Transverse colon (tissue), 4 donors: ENCODE data around the gene PIGU. TPM values are rescaled to one million over a fixed set of nuclear protein-coding genes. Genes with fewer than 3 reads are reported as not detected.
A peak's percentile ranks its signal among the peaks of the same experiment; 100 is the strongest.
"Not testable (repeated sequence)": the region's sequence is repeated elsewhere in the genome, so short reads cannot be mapped to it uniquely, and the experiment has no call there.

Experiments used
- DNase-seq: peaks from one replicate; pipeline ENCODE4 v3.0.0-alpha.2; 2019
- H3K27ac ChIP-seq, 4 donors: fragments of 200-600 bp; sonication (generic); 2 replicates each; pipeline ENCODE4 v1.5.1; 2016 to 2018; ENCODE audit warnings: inconsistent platforms in 4 of 4
- H3K27me3 ChIP-seq: fragments of 200-600 bp; sonication (generic); 2 replicates; pipeline ENCODE4 v1.5.1; 2017; ENCODE audit warnings: inconsistent platforms
- H3K36me3 ChIP-seq, 4 donors: fragments of 200-600 bp; sonication (generic); 2 replicates each; pipeline ENCODE4 v1.5.1; 2017 to 2019; ENCODE audit warnings: inconsistent platforms in 4 of 4
- H3K4me1 ChIP-seq, 4 donors: fragments of 200-600 bp; sonication (generic); 2 replicates each; pipeline ENCODE4 v1.5.1; 2017 to 2020; ENCODE audit warnings: inconsistent platforms in 4 of 4
- H3K4me3 ChIP-seq, 4 donors: fragments of 200-600 bp; sonication (generic); 1 replicate in 1 of 4; 2 replicates in 3 of 4; pipeline versions ENCODE4 v1.5.1 to v1.6.1; 2017 to 2019; ENCODE audit warnings: inconsistent platforms in 4 of 4
- H3K9me3 ChIP-seq, 2 donors: fragments of 200-600 bp; sonication (generic); 2 replicates each; pipeline ENCODE4 v1.5.1; 2017 to 2019; ENCODE audit warnings: inconsistent platforms in 2 of 2
- CTCF ChIP-seq, 5 experiments: fragments of 200-600 bp in 3 of 5; fragments of 450-650 bp in 2 of 5; sonication (generic) in 3 of 5; IDR thresholded peaks; 1 replicate in 2 of 5; 2 replicates in 3 of 5; pipeline ENCODE4 v1.5.1; 2016 to 2017; ENCODE audit warnings: antibody characterized with exemption in 5 of 5, inconsistent platforms in 3 of 5, mild to moderate bottlenecking in 2 of 5, moderate library complexity in 1 of 5
- EP300 ChIP-seq: sonication (generic); formaldehyde crosslinking; IDR thresholded peaks from one replicate; pipeline ENCODE4 v1.6.1; 2017; ENCODE audit warnings: antibody characterized with exemption, low read depth
- POLR2A ChIP-seq: fragments of 450-650 bp; IDR thresholded peaks from one replicate; pipeline ENCODE4 v1.6.1; 2016; ENCODE audit warnings: antibody characterized with exemption, mild to moderate bottlenecking, moderate library complexity
- POLR2AphosphoS5 ChIP-seq, 3 donors: sonication (generic); formaldehyde crosslinking; IDR thresholded peaks; one replicate each; pipeline ENCODE4 v1.6.1; 2016; ENCODE audit warnings: antibody characterized with exemption in 3 of 3
- WGBS, 2 donors: methylation state at CpG; one replicate each; pipeline ENCODE4 v1.1.5; 2018; ENCODE audit warnings: low coverage in 1 of 2; 5-methylcytosine and 5-hydroxymethylcytosine counted together
- in situ Hi-C, 4 donors: fragments of 200-750 bp; cut with MboI; loops; one replicate each; pipeline versions ENCODE4 v1.15.0 to v1.15.1; 2017; ENCODE audit warnings: low sequenced_read_pairs in 3 of 4, low pct_ligation_motif_present in 1 of 4, low pct_unique_long_range_greater_than_20kb in 1 of 4
- intact Hi-C: fragments of 100-400 bp; cut with DNase I; formaldehyde crosslinking; loops from one replicate; pipeline ENCODE4 v1.15.1; 2023; ENCODE audit warnings: low total_unique reads
- total RNA-seq, 4 donors: library from RNA; depleted of rRNA; stranded (reverse); fragments of >200 nt; gene quantifications; one replicate each; pipeline ENCODE4 v1.1.0, GENCODE V29; 2016

Gene PIGU
- total RNA-seq, result 10 to 100 TPM in 3 of 4 donors, 1 to 10 TPM in 1; 4.1 to 28.7 (median 16.8) TPM

GRCh38 chr20:34676642-34677373 lies at the start of gene PIGU:
TSS of gene PIGU (minus strand) at chr20:34677092. CDS start at chr20:34677085, 7 bp downstream.
- 1% methylated on average over 13 to 38 of the region's 64 CpGs for WGBS, 2 donors
- intact Hi-C loops, result loop anchor here (1.0 kb wide), 1 partner anchor 17 kb away; no protein-coding TSS in a partner anchor
- Histone ChIP-seq H3K9me3 (no peaks in the 10 kb centered on the region), H3K27me3 (no peaks in the 10 kb centered on the region), H3K4me1 (peaks cover 5 to 22% (median 14%) of the 10 kb centered on the region in 4 donors), H3K4me3 (peak within 1 kb of the TSS; percentile 56 to 90 (median 74)), H3K27ac (peak within 1 kb of the TSS; percentile 77 to 92 (median 84)), H3K36me3 (no peaks in the 10 kb centered on the region)
- TF ChIP-seq POLR2AphosphoS5 (IDR thresholded peaks at IDR 0.05) (peak; percentile 76 to 90 (median 87)), CTCF (IDR thresholded peaks at IDR 0.05) (peak in 2 of 5 experiments; percentile 20 to 45), POLR2A (peak; percentile 70), EP300 (no peak)
- DNase-seq, result peak; percentile 97
- in situ Hi-C loops, result no loop called here

- peaks cover 0 to 39% (median 18%) of the 10 kb centered on the region in 4 donors for H3K36me3 ChIP-seq
- intact Hi-C loops (no loop called here), in situ Hi-C loops (loop anchor here in 3 of 4 donors (25.0 kb wide), 2 partner anchors 162 to 412 kb away; partner anchors contain the start of genes MAP1LC3A (in 2 of the 3) and AHCY (in 1 of the 3))
- H3K27ac ChIP-seq, result no peak overlapping the region
- H3K4me3 ChIP-seq, result no peak overlapping the region
- no peaks in the 10 kb centered on the region for H3K4me1 ChIP-seq
- no peak for DNase-seq
- H3K27me3 ChIP-seq, result no peaks in the 10 kb centered on the region
- H3K9me3 ChIP-seq, result no peaks in the 10 kb centered on the region
- TF ChIP-seq EP300, result no peak
- TF ChIP-seq CTCF (IDR thresholded peaks at IDR 0.05), result no peak
- no peak for TF ChIP-seq POLR2A
- no peak for TF ChIP-seq POLR2AphosphoS5 (IDR thresholded peaks at IDR 0.05)
- 90 to 92% methylated on average over 2 to 3 of the region's 3 CpGs for WGBS, 2 donors
Measured at GRCh38 chr20:34724172-34724571, 47.3 kb upstream of the PIGU start.

- H3K4me1 ChIP-seq, H3K27ac ChIP-seq, H3K9me3 ChIP-seq, H3K27me3 ChIP-seq, H3K4me3 ChIP-seq, intact Hi-C loops, DNase-seq: not testable (repeated sequence)
- WGBS, 2 donors, result 82 to 83% methylated on average over 3 of the region's 3 CpGs
- in situ Hi-C loops, result loop anchor here in 3 of 4 donors (25.0 kb wide), 2 partner anchors 160 to 410 kb away; partner anchors contain the start of genes MAP1LC3A (in 2 of the 3) and AHCY (in 1 of the 3)
- peaks cover 0 to 35% (median 17%) of the 10 kb centered on the region in 4 donors for H3K36me3 ChIP-seq
Measured at GRCh38 chr20:34722560-34722959, 45.7 kb upstream of the PIGU start.

- Histone ChIP-seq H3K9me3 (no peaks in the 10 kb centered on the region), H3K4me3 (no peak overlapping the region), H3K27me3 (no peaks in the 10 kb centered on the region), H3K4me1 (no peaks in the 10 kb centered on the region), H3K36me3 (peaks cover 0 to 22% (median 6%) of the 10 kb centered on the region in 4 donors), H3K27ac (no peak overlapping the region)
- intact Hi-C loops (no loop called here), in situ Hi-C loops (loop anchor here in 3 of 4 donors (25.0 kb wide), 2 partner anchors 158 to 408 kb away; partner anchors contain the start of genes MAP1LC3A (in 2 of the 3) and AHCY (in 1 of the 3))
- 55 to 63% methylated on average over 2 of the region's 2 CpGs for WGBS, 2 donors
- TF ChIP-seq POLR2A (no peak), EP300 (no peak), CTCF (IDR thresholded peaks at IDR 0.05) (no peak), POLR2AphosphoS5 (IDR thresholded peaks at IDR 0.05) (no peak)
- no peak for DNase-seq
Measured at GRCh38 chr20:34720266-34720665, 43.4 kb upstream of the PIGU start.

GRCh38 chr20:34719242-34720017 lies 42.5 kb upstream of the PIGU start:
- DNase-seq, H3K9me3 ChIP-seq, H3K27me3 ChIP-seq, H3K4me3 ChIP-seq, H3K27ac ChIP-seq, intact Hi-C loops, H3K4me1 ChIP-seq: not testable (repeated sequence)
- WGBS, 2 donors, result 79 to 90% methylated on average over 6 to 13 of the region's 13 CpGs
- peaks cover 0 to 18% (median 4%) of the 10 kb centered on the region in 4 donors for H3K36me3 ChIP-seq
- in situ Hi-C loops, result loop anchor here in 3 of 4 donors (25.0 kb wide), 2 partner anchors 157 to 407 kb away; partner anchors contain the start of genes MAP1LC3A (in 2 of the 3) and AHCY (in 1 of the 3)
